Measurements from ENCODE around the gene LSS. TPM values are rescaled to one million over a fixed set of nuclear protein-coding genes. Genes with fewer than 3 reads are reported as not detected.

The LSS gene
- total RNA-seq, 1 experiment from 2014 or later = 45.7 TPM

GRCh38 chr21:46219591-46220239 lies 8.9 kb downstream of the LSS start:
- Histone ChIP-seq H3K27me3 (ENCODE audit: low read length) (no peaks in the 10 kb centered on the region), H3F3A (ENCODE audit: low read length, unreplicated experiment) (no peaks in the 10 kb centered on the region), H3K27ac (ENCODE audit: low read length) (no peak overlapping the region), H3K9ac (ENCODE audit: low read length) (no peak overlapping the region), H4K20me1 (ENCODE audit: low read length) (no peaks in the 10 kb centered on the region), H3K4me3 (ENCODE audit: low read length) (no peak overlapping the region), H3K79me2 (ENCODE audit: low read length) (peaks cover 5% of the 10 kb centered on the region), H3K9me3 (ENCODE audit: low read length) (no peaks in the 10 kb centered on the region), H3K4me2 (ENCODE audit: low read length) (no peak overlapping the region), H3K4me1 (ENCODE audit: insufficient read depth, low read length) (no peaks in the 10 kb centered on the region), H2AFZ (ENCODE audit: low read length) (no peak overlapping the region), H3K36me3 (ENCODE audit: low read depth, low read length) (no peaks in the 10 kb centered on the region; the same call in 1 of the 2 replicates), H3K9me2 (replicated peaks; ENCODE audit: low read length) (no peaks in the 10 kb centered on the region)
- ATAC-seq = no peak
- no TSS peak for BruUV-seq (replicated peaks)
- TF ChIP-seq EZH2 (IDR thresholded peaks at IDR 0.05; ENCODE audit: low read length, unreplicated experiment) (no peak), CTCF (conservative IDR thresholded peaks at IDR 0.05; ENCODE audit: low read depth, low read length) (no peak)
- no peak for DNase-seq
- CTCF ChIA-PET = no interaction called here
- intact Hi-C loops (cut with micrococcal nuclease) = no loop called here
- POLR2A ChIA-PET (ENCODE audit: unreplicated experiment) = no interaction called here

- ChIA-PET POLR2A (ENCODE audit: unreplicated experiment) (no interaction called here), CTCF (no interaction called here)
- Histone ChIP-seq H3K79me2 (ENCODE audit: low read length) (no peaks in the 10 kb centered on the region), H3K4me3 (ENCODE audit: low read length) (no peak overlapping the region), H2AFZ (ENCODE audit: low read length) (no peak overlapping the region), H3F3A (ENCODE audit: low read length, unreplicated experiment) (no peaks in the 10 kb centered on the region), H3K9me3 (ENCODE audit: low read length) (no peaks in the 10 kb centered on the region), H3K4me1 (ENCODE audit: insufficient read depth, low read length) (no peaks in the 10 kb centered on the region), H3K27ac (ENCODE audit: low read length) (no peak overlapping the region), H4K20me1 (ENCODE audit: low read length) (no peaks in the 10 kb centered on the region), H3K27me3 (ENCODE audit: low read length) (no peaks in the 10 kb centered on the region), H3K9ac (ENCODE audit: low read length) (no peak overlapping the region), H3K9me2 (replicated peaks; ENCODE audit: low read length) (no peaks in the 10 kb centered on the region), H3K36me3 (ENCODE audit: low read depth, low read length) (no peaks in the 10 kb centered on the region; the same call in 1 of the 2 replicates), H3K4me2 (ENCODE audit: low read length) (no peak overlapping the region)
- intact Hi-C loops (cut with micrococcal nuclease) = no loop called here
- no TSS peak for BruUV-seq (replicated peaks)
- DNase-seq (no peak), ATAC-seq (no peak)
- TF ChIP-seq CTCF (conservative IDR thresholded peaks at IDR 0.05; ENCODE audit: low read depth, low read length) (no peak), EZH2 (IDR thresholded peaks at IDR 0.05; ENCODE audit: low read length, unreplicated experiment) (no peak), EZH2phosphoT487 (IDR thresholded peaks at IDR 0.05; ENCODE audit: borderline replicate concordance, low read length) (no peak)
Measured at GRCh38 chr21:46218906-46219590, 9.5 kb downstream of the LSS start.

GRCh38 chr21:46217511-46218196 lies 10.9 kb downstream of the LSS start:
- no peaks in the 10 kb centered on the region for H3K27me3 ChIP-seq (ENCODE audit: low read length)
- no peak for DNase-seq
- ChIA-PET CTCF (no interaction called here), POLR2A (ENCODE audit: unreplicated experiment) (no interaction called here)
- no TSS peak for BruUV-seq (replicated peaks)
- H4K20me1 ChIP-seq (ENCODE audit: low read length) = no peaks in the 10 kb centered on the region
- no peaks in the 10 kb centered on the region for H3F3A ChIP-seq (ENCODE audit: low read length, unreplicated experiment)
- TF ChIP-seq CTCF (conservative IDR thresholded peaks at IDR 0.05; ENCODE audit: low read depth, low read length) = no peak
- TF ChIP-seq EZH2 (IDR thresholded peaks at IDR 0.05; ENCODE audit: low read length, unreplicated experiment) = no peak
- TF ChIP-seq EZH2phosphoT487 (IDR thresholded peaks at IDR 0.05; ENCODE audit: borderline replicate concordance, low read length) = no peak
- intact Hi-C loops (cut with micrococcal nuclease) = no loop called here
- no peak overlapping the region for H2AFZ ChIP-seq (ENCODE audit: low read length)
- no peaks in the 10 kb centered on the region for H3K4me1 ChIP-seq (ENCODE audit: insufficient read depth, low read length)
- H3K79me2 ChIP-seq (ENCODE audit: low read length) = no peaks in the 10 kb centered on the region
- ATAC-seq = no peak
- no peak overlapping the region for H3K9ac ChIP-seq (ENCODE audit: low read length)
- no peaks in the 10 kb centered on the region for H3K9me3 ChIP-seq (ENCODE audit: low read length)
- no peaks in the 10 kb centered on the region; the same call in 1 of the 2 replicates for H3K36me3 ChIP-seq (ENCODE audit: low read depth, low read length)
- no peak overlapping the region for H3K4me3 ChIP-seq (ENCODE audit: low read length)
- H3K4me2 ChIP-seq (ENCODE audit: low read length) = no peak overlapping the region
- H3K9me2 ChIP-seq (replicated peaks; ENCODE audit: low read length) = no peaks in the 10 kb centered on the region
- H3K27ac ChIP-seq (ENCODE audit: low read length) = no peak overlapping the region
